Erythroblast (primary cell): Measurements from ENCODE around the gene CTSA.
"Not testable (repeated sequence)": the region's sequence is repeated elsewhere in the genome, so short reads cannot be mapped to it uniquely, and the experiment has no call there.

Experiments used
- DNase-seq, 2 experiments: peaks; one replicate each; lab custom pipeline; 2025; lab: John Stamatoyannopoulos, UW
- GATA1 ChIP-seq: IDR thresholded peaks from 2 replicates; pipeline ENCODE4 v1.6.1; 2011; ENCODE audit warnings: low read depth, mild to moderate bottlenecking, control low read depth, low read length, moderate library complexity
- POLR2A ChIP-seq: IDR thresholded peaks from 2 replicates; pipeline ENCODE4 v1.6.1; 2011; ENCODE audit warnings: mild to moderate bottlenecking, low read length

The CTSA gene

GRCh38 chr20:45893831-45894230, 2.7 kb downstream of the CTSA start:
- TF ChIP-seq GATA1: no peak
- TF ChIP-seq POLR2A: no peak
- no peak for DNase-seq

GRCh38 chr20:45894797-45895196, 3.7 kb downstream of the CTSA start:
- TF ChIP-seq POLR2A: no peak
- TF ChIP-seq GATA1: no peak
- no peak for DNase-seq

GRCh38 chr20:45896641-45897161, 5.6 kb downstream of the CTSA start:
- TF ChIP-seq GATA1 (no peak), POLR2A (no peak)
- DNase-seq: no peak

GRCh38 chr20:45897289-45897688, 6.2 kb downstream of the CTSA start:
- no peak for DNase-seq
- TF ChIP-seq POLR2A: no peak
- no peak for TF ChIP-seq GATA1

GRCh38 chr20:45897692-45898091, 6.6 kb downstream of the CTSA start:
- TF ChIP-seq GATA1 (no peak), POLR2A (no peak)

GRCh38 chr20:45898285-45898684, 7.2 kb downstream of the CTSA start:
- no peak for TF ChIP-seq POLR2A
- no peak for TF ChIP-seq GATA1

More at GRCh38 chr20:45897692-45898091, 6.6 kb downstream of the CTSA start:
- DNase-seq: no peak

GRCh38 chr20:45899046-45899835, 8.1 kb downstream of the CTSA start:
- TF ChIP-seq POLR2A (no peak), GATA1 (no peak)
- no peak for DNase-seq

More at GRCh38 chr20:45898285-45898684, 7.2 kb downstream of the CTSA start:
- DNase-seq: no peak

GRCh38 chr20:45901332-45901731, 10.2 kb downstream of the CTSA start:
- not testable (repeated sequence) for DNase-seq

GRCh38 chr20:45902199-45902701, 11.1 kb downstream of the CTSA start:
- no peak for DNase-seq

GRCh38 chr20:45904583-45905504, 13.7 kb downstream of the CTSA start:
- TF ChIP-seq GATA1 (no peak), POLR2A (no peak)
- no peak for DNase-seq

More at GRCh38 chr20:45902199-45902701, 11.1 kb downstream of the CTSA start:
- no peak for TF ChIP-seq POLR2A
- no peak for TF ChIP-seq GATA1

GRCh38 chr20:45905505-45906079, 14.5 kb downstream of the CTSA start:
- peak in 1 of 2 experiments; percentile 20 for DNase-seq

GRCh38 chr20:45907219-45907948, 16.2 kb downstream of the CTSA start:
- no peak for DNase-seq
- no peak for TF ChIP-seq GATA1
- TF ChIP-seq POLR2A: no peak

More at GRCh38 chr20:45905505-45906079, 14.5 kb downstream of the CTSA start:
- TF ChIP-seq POLR2A (no peak), GATA1 (no peak)
